ENCODE measurements around the gene DGKB.

DGKB gene

GRCh38 chr7:14821757-14822480 lies 80.6 kb downstream of the DGKB start:
- DNase-seq (ENCODE audit: low read depth in 2 of 2): no peak

- no peak for DNase-seq (ENCODE audit: low read depth in 2 of 2)
Measured at GRCh38 chr7:14818871-14819270, 83.7 kb downstream of the DGKB start.

GRCh38 chr7:14817829-14818614 lies 84.5 kb downstream of the DGKB start:
- DNase-seq (ENCODE audit: low read depth in 2 of 2): no peak

- no peak for DNase-seq (ENCODE audit: low read depth in 2 of 2)
Measured at GRCh38 chr7:14807507-14807906, 95.0 kb downstream of the DGKB start.

GRCh38 chr7:14806891-14807290 lies 95.7 kb downstream of the DGKB start:
- DNase-seq (ENCODE audit: low read depth in 2 of 2): no peak

GRCh38 chr7:14805105-14805719 lies 97.3 kb downstream of the DGKB start:
- no peak for DNase-seq (ENCODE audit: low read depth in 2 of 2)

- DNase-seq (ENCODE audit: low read depth in 2 of 2): no peak
Measured at GRCh38 chr7:14800664-14801063, 101.9 kb downstream of the DGKB start.

- no peak for DNase-seq (ENCODE audit: low read depth in 2 of 2)
Measured at GRCh38 chr7:14793151-14793550, 109.4 kb downstream of the DGKB start.

- DNase-seq (ENCODE audit: low read depth in 2 of 2): no peak
Measured at GRCh38 chr7:14787551-14787950, 115.0 kb downstream of the DGKB start.

GRCh38 chr7:14786314-14786895 lies 116.1 kb downstream of the DGKB start:
- no peak for DNase-seq (ENCODE audit: low read depth in 2 of 2)

- no peak for DNase-seq (ENCODE audit: low read depth in 2 of 2)
Measured at GRCh38 chr7:14777806-14778205, 124.7 kb downstream of the DGKB start.

- no peak for DNase-seq (ENCODE audit: low read depth in 2 of 2)
Measured at GRCh38 chr7:14776266-14776665, 126.3 kb downstream of the DGKB start.

GRCh38 chr7:14773729-14774271 lies 128.8 kb downstream of the DGKB start:
- DNase-seq (ENCODE audit: low read depth in 2 of 2): no peak

- no peak for DNase-seq (ENCODE audit: low read depth in 2 of 2)
Measured at GRCh38 chr7:14770614-14771013, 131.9 kb downstream of the DGKB start.

- DNase-seq (ENCODE audit: low read depth in 2 of 2): no peak
Measured at GRCh38 chr7:14769261-14769660, 133.3 kb downstream of the DGKB start.

- DNase-seq (ENCODE audit: low read depth in 2 of 2): no peak
Measured at GRCh38 chr7:14767716-14768425, 134.7 kb downstream of the DGKB start.

- no peak for DNase-seq (ENCODE audit: low read depth in 2 of 2)
Measured at GRCh38 chr7:14766747-14767146, 135.8 kb downstream of the DGKB start.

GRCh38 chr7:14765731-14766130 lies 136.8 kb downstream of the DGKB start:
- DNase-seq (ENCODE audit: low read depth in 2 of 2): no peak

- DNase-seq (ENCODE audit: low read depth in 2 of 2): no peak
Measured at GRCh38 chr7:14762561-14762960, 140.0 kb downstream of the DGKB start.

- DNase-seq (ENCODE audit: low read depth in 2 of 2): no peak
Measured at GRCh38 chr7:14761510-14762296, 140.8 kb downstream of the DGKB start.
